ENCODE data around the gene KIAA1755. TPM values are rescaled to one million over a fixed set of nuclear protein-coding genes. Genes with fewer than 3 reads are reported as not detected.

KIAA1755 gene
- total RNA-seq, 2 donors from 2014 or later, result not detected

DNA sequence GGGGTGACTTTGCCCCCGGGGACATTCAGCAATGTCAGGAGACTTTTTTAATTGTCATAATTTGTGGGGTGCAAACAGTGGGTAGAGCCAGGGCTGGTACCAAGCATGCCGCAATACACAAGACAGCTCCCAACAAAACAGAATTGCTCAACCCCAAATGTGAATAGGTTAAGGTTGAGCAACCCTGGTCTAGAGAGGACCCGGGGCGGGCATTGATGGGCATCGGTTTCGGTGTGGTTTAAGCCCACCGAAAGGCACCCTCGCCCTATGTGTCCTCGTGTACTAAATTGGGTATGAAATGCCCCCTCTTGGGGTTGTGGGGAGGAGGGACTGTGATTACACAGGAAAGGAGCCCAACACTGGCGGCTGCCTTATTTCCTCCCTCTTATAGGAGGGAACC is 36.0 kb downstream of the KIAA1755 start:
- Mint-ChIP-seq H3K4me1 (peaks cover 10% of the 10 kb centered on the region), H3K27ac (no peak overlapping the region), H3K27me3 (peaks cover 35% of the 10 kb centered on the region), H3K4me3 (no peak overlapping the region), H3K36me3 (ENCODE audit: low read depth) (no peaks in the 10 kb centered on the region)
- DNase-seq (no peak), ATAC-seq (no peak)
- H3K9me3 ChIP-seq (ENCODE audit: control insufficient read depth, low read length, poor library complexity, severe bottlenecking), result no peaks in the 10 kb centered on the region

DNA sequence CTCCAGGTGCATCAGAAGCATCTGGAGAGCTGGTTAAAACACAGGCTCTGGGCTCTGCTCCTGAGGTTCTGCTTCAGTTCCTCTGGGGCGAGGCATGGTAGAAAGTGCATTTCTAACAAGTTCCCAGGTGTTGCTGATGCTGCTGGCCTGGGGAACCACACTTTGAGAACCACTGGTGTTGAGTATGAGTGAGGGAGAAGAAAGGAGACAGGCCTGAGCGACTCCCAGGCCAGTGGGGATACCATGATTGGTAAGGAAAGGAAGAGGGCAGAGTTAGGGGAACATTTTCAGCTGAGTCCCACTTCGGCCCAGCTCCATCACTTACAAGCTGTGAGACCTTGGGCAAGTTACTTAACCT is 36.8 kb downstream of the KIAA1755 start:
- DNase-seq (no peak), ATAC-seq (no peak)
- H3K27me3 Mint-ChIP-seq, result peaks cover 30% of the 10 kb centered on the region
- no peaks in the 10 kb centered on the region for H3K9me3 ChIP-seq (ENCODE audit: control insufficient read depth, low read length, poor library complexity, severe bottlenecking)
- no peak overlapping the region for H3K27ac Mint-ChIP-seq
- no peak overlapping the region for H3K4me3 Mint-ChIP-seq
- H3K36me3 Mint-ChIP-seq (ENCODE audit: low read depth), result no peaks in the 10 kb centered on the region
- H3K4me1 Mint-ChIP-seq, result peaks cover 10% of the 10 kb centered on the region

DNA sequence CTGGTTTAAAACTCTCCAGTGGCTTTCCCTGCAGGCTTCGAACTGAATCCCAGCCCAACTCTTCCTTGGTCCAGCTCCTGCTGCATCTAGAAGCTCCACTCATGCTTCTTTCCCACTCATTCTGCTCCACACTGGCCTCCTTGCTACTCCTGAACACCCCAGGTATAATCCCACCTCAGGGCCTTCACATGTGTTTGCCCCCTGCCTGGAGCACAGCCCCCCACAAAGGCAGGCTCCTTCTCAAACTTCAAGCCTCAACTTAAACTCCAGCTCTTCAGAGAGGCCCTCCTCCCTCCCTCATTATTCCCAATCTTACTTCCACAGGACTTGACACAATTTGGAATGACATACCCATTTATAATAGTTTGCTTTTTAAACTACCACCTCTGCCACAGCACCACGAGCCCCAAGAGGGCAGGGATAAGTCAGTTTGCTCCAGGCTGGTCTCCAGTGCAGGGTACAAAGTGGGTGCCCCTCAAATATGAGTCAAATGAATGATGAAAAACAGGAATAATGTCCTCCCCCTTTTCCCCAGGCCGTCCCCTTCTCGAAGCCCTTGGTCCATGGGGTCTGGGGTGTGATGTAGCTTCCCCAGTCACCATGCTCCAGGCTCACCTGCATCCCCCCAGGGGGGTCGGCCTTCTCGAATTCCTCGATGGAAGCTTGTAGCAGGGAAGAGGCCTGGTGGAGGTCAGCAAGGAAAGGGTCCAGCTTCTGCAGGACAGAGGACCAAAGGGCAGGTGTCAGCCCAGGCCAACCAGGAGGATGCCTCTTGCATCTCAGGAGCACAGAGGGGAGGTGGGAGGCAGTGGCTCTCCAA is 37.4 kb downstream of the KIAA1755 start:
- peaks cover 30% of the 10 kb centered on the region for H3K27me3 Mint-ChIP-seq
- H3K27ac Mint-ChIP-seq, result peak overlapping the region; percentile 69

DNA sequence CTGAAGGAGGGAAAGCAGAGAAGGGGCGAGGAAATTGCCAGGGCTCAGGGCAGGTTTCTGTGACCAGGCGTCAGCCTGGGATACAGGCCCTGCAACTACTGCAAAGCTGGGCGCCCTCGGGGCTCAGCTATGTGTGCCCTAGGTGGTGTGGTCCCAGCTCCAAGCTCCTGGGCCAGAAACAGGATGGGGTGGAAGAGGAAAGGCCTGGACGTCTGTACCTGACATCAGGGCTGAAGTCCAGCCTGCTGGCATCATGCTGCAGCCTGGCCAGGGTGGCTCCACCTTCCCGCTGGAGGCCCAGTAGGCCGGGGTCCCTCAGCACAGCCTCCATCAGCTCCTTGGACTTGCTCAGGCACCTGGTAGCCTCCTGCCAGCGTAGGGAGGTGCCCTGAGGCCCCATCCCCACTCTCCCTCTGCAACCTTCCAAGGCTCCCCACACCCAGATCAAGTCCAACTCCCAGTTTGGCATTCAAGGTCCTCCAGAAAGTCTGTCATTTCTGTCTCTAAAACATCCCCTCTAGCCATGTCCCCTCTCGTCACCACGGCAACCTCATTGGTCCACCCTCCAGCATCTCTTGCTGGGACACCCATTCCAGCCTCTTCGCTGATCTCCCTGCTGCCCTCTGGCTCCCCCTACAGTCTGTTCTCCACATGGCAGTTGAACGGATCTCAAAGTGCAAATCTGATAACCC is 38.2 kb downstream of the KIAA1755 start:
- H3K4me3 Mint-ChIP-seq, result no peak overlapping the region
- DNase-seq, result peak; percentile 20 to 51 (median 24)
- peaks cover 30% of the 10 kb centered on the region for H3K27me3 Mint-ChIP-seq
- ATAC-seq, result peak; percentile 57
- peaks cover 10% of the 10 kb centered on the region for H3K4me1 Mint-ChIP-seq
- no peak overlapping the region for H3K27ac Mint-ChIP-seq
- no peaks in the 10 kb centered on the region for H3K9me3 ChIP-seq (ENCODE audit: control insufficient read depth, low read length, poor library complexity, severe bottlenecking)
- H3K36me3 Mint-ChIP-seq (ENCODE audit: low read depth), result no peaks in the 10 kb centered on the region

More for the DNA sequence above, 37.4 kb downstream of the KIAA1755 start:
- H3K4me3 Mint-ChIP-seq, result no peak overlapping the region
- H3K9me3 ChIP-seq (ENCODE audit: control insufficient read depth, low read length, poor library complexity, severe bottlenecking), result no peaks in the 10 kb centered on the region
- ATAC-seq, result no peak
- H3K36me3 Mint-ChIP-seq (ENCODE audit: low read depth), result no peaks in the 10 kb centered on the region
- DNase-seq, result no peak
- peaks cover 10% of the 10 kb centered on the region for H3K4me1 Mint-ChIP-seq

DNA sequence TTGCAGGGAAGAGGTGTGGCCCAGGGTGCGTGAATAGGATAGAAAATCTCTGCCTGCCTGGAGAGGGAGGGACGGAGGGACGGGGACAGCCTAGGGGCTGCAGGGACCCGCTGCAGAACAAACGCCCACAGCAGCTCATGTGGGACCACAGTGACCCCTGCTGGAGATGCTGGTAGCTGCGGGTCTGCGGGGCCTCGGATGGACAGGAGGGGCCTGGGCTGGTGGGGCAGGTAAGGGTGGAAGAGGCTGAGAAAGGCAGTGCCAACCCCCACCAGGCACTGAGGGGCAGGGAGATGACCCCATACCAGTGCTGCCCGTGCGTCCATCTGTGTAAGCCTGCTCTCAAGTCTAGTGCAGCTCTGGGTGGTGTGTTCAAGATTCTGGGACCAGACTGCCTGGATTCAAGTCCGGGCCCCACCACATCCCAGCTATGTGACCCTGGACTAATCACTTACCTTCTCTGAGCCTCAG is 39.4 kb downstream of the KIAA1755 start:
- ATAC-seq (peak; percentile 80), DNase-seq (peak; percentile 40 to 67 (median 43))
- peaks cover 27% of the 10 kb centered on the region for H3K27me3 Mint-ChIP-seq
- no peaks in the 10 kb centered on the region for H3K36me3 Mint-ChIP-seq (ENCODE audit: low read depth)
- H3K9me3 ChIP-seq (ENCODE audit: control insufficient read depth, low read length, poor library complexity, severe bottlenecking), result no peaks in the 10 kb centered on the region
- no peak overlapping the region for H3K4me3 Mint-ChIP-seq
- no peak overlapping the region for H3K27ac Mint-ChIP-seq
- H3K4me1 Mint-ChIP-seq, result peaks cover 10% of the 10 kb centered on the region

DNA sequence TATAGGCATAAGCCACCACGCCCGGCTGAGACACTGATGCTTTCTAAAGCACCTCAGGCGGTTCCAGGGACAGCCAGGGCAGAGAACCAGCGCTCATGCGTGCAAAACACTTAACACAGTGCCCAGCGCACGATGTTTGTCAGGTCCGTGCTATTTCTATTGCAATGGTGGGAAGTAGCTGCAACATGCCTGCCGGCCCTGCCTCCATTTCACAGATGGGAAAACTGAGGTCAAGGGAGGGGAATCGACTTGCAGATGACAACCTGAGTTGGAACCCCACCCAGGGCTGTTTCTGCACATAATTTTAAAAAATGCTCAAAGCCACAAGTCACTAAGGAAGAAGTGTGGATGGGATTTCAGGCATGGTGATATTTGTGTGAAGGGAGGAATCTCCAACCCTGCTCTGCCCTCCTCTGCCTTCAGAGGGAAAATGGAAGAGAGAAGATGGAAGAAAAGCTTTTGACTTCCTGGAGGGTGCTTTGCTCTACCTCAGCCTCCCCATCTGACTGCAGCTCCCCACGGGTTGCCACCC is 39.9 kb downstream of the KIAA1755 start:
- Mint-ChIP-seq H3K27ac (no peak overlapping the region), H3K4me3 (no peak overlapping the region), H3K27me3 (peaks cover 23% of the 10 kb centered on the region), H3K4me1 (peaks cover 10% of the 10 kb centered on the region), H3K36me3 (ENCODE audit: low read depth) (no peaks in the 10 kb centered on the region)
- ATAC-seq, result no peak
- no peaks in the 10 kb centered on the region for H3K9me3 ChIP-seq (ENCODE audit: control insufficient read depth, low read length, poor library complexity, severe bottlenecking)
- no peak for DNase-seq

DNA sequence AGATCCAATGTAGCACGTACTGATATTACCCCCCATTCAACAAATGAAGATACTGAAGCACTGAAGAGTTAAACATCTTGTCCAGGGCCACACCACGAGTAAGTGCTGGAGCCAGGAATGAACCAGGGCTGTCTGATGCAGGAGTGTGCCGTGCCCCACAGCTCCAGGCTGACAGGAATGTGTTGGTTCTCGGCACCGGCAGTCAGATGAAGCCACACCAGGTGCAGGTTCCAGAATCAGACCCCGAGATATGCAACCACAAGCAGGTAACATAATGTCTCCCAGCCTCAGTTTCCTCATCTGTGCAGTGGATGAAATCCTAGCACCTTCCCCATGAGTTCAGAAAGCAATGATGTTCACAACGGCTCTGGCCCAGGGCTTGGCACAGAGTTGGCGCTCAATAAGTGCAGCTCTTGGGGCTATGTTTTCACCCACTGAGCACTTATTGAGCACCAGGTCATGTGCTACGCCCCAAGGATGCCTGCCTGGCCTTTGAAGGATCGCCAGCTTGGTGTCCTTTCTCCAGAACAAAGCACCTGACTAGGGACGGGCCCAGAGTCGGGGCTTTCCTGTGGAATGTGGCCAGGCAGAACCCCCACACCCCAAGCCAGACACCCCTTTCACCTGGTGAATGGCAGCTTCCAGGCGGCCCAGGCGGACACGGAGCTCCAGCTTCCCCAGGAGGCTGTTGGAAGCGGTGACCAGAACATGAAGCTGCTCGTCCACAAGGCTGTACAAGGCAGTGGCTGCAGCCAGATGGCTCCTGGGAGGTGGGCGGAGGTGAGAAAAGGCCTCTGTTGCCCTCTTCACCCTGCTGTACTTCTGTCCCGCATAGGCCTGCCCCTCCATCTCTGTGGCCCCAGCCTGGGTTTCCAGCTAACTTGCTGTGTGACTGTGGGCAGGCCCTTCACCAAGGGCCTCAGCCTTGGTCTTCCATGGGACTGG is 41.3 kb downstream of the KIAA1755 start:
- DNase-seq (no peak), ATAC-seq (no peak)
- Mint-ChIP-seq H3K4me3 (no peak overlapping the region), H3K27ac (no peak overlapping the region), H3K4me1 (peaks cover 10% of the 10 kb centered on the region), H3K36me3 (ENCODE audit: low read depth) (no peaks in the 10 kb centered on the region), H3K27me3 (peaks cover 30% of the 10 kb centered on the region)
- no peaks in the 10 kb centered on the region for H3K9me3 ChIP-seq (ENCODE audit: control insufficient read depth, low read length, poor library complexity, severe bottlenecking)

DNA sequence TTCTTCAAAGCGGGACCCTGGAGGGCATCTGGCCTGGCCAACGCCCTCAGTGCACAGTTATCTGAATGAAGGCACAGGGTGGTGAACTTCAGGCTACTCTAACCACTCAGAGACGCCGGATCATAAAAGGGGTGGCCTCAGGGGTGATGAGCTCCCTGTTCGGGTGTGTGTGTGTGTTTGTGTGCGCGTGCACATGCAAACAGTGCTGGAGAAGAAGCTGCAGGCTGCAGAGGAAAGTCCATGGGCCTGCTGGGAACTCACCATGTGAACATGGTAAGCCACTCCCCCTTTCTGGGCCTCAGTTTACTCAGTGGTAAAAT is 42.0 kb downstream of the KIAA1755 start:
- no peak for ATAC-seq
- no peak overlapping the region for H3K4me3 Mint-ChIP-seq
- H3K9me3 ChIP-seq (ENCODE audit: control insufficient read depth, low read length, poor library complexity, severe bottlenecking), result no peaks in the 10 kb centered on the region
- H3K27ac Mint-ChIP-seq, result no peak overlapping the region
- H3K4me1 Mint-ChIP-seq, result peaks cover 10% of the 10 kb centered on the region
- H3K27me3 Mint-ChIP-seq, result peaks cover 30% of the 10 kb centered on the region
- no peaks in the 10 kb centered on the region for H3K36me3 Mint-ChIP-seq (ENCODE audit: low read depth)
- no peak for DNase-seq

DNA sequence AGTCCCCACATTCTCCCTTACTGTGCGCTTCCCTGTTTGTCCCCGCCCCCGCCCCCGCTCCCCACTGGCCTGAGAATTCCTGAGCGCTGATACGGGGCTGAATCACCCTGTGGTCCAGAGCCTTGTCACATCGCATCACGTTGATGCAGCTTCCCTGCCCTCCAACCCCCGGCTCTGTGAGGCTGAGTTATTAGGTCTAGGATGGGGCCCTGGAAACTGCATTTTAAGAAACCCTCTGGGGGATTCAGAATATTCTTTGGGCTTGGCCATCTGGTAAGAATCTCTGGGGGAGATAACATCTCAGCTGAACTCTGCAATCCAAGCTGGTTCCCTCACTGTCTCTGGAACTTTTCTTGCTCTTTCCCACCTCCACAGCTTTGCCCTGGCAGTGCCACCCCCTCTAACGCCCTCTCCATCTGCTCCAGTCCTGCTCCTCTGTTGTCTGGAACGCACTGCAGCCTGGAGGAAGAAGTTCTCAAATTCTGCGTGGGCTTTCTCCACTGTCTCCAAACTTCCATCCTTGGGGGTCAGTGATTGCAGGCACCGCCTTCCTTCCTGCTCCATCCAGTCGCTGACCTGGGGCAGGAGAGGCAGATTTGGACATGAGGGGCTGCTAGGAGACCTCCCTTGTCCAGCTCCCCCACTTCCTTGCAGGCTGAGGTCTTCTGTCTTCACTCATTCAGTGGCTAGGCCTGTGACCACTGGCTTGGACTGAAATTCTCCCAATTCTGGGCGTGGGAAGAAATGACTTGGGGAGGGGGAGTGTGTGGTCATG is 42.6 kb downstream of the KIAA1755 start:
- Mint-ChIP-seq H3K36me3 (ENCODE audit: low read depth) (no peaks in the 10 kb centered on the region), H3K27ac (no peak overlapping the region), H3K27me3 (peaks cover 25% of the 10 kb centered on the region), H3K4me1 (peaks cover 8% of the 10 kb centered on the region), H3K4me3 (no peak overlapping the region)
- ATAC-seq (no peak), DNase-seq (no peak)
- H3K9me3 ChIP-seq (ENCODE audit: control insufficient read depth, low read length, poor library complexity, severe bottlenecking), result no peaks in the 10 kb centered on the region

DNA sequence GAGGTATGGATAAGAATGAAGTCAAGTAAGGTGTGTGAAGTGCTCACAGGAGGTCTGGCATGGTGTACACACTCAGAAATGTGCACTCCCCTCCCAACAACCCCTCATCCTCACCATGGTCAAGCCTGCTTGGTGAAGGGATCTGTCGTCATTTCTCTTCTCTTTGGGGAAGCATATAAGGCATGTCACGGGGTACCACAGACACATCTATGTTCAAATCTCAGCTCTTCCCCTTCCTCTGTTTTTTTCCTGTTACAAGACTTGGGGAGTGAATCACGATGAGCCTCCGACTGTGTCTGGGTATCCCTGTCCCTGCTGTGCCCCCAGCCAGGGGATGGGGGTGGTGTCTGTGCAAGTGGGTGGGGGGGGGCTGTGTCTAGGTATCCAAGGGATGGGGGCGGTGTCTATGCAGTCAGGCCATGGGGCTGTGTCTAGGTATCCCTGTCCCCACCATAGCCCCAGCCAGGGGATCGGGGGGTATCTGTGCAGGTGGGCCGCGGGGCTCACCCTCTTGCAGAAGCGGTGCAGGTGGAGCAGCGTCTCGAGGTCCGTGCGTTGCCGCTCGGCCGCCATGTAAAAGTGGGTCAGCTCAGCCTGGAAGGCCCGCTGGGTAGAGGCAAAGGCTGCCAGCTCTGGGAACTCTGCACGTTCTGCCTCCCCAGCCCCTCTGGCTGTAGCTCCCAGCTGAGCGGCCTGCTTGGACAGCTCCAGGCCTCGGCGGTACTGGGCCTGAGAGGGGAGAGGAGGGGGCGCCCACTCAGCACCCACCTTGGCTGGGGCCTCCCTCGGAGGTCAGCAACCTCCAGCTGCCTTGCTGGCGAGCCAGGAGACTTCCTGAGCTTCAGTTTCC is 43.6 kb downstream of the KIAA1755 start:
- DNase-seq (no peak), ATAC-seq (no peak)
- Mint-ChIP-seq H3K27ac (no peak overlapping the region), H3K36me3 (ENCODE audit: low read depth) (no peaks in the 10 kb centered on the region), H3K4me1 (peaks cover 2% of the 10 kb centered on the region), H3K27me3 (peaks cover 21% of the 10 kb centered on the region), H3K4me3 (no peak overlapping the region)
- H3K9me3 ChIP-seq (ENCODE audit: control insufficient read depth, low read length, poor library complexity, severe bottlenecking), result no peaks in the 10 kb centered on the region

DNA sequence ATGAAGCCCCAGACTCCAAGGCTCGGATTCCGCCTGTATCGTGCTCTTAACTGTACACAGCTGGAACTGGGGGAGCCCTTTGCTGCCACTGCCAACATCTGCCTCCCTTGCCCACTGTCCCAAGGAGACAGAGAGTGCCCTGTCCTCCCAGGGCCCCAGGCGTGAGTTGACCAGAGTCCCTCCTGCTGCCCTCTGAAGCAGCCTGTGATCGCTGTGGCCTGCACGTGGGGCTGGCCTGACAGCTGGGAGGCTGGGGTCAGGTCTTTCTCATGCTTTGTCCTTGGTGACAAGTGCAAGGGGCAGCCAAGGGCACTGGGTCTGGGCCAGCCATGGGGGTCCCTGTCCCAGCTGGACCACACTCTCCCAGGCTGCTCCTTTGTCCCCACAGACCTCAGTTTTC is 44.3 kb downstream of the KIAA1755 start:
- no peak for DNase-seq
- no peak overlapping the region for H3K27ac Mint-ChIP-seq
- H3K4me3 Mint-ChIP-seq, result no peak overlapping the region
- no peak for ATAC-seq
- H3K4me1 Mint-ChIP-seq, result peaks cover 2% of the 10 kb centered on the region
- no peaks in the 10 kb centered on the region for H3K36me3 Mint-ChIP-seq (ENCODE audit: low read depth)
- H3K9me3 ChIP-seq (ENCODE audit: control insufficient read depth, low read length, poor library complexity, severe bottlenecking), result no peaks in the 10 kb centered on the region
- peaks cover 21% of the 10 kb centered on the region for H3K27me3 Mint-ChIP-seq
